IMR-90 (cell line): ENCODE results near the gene NEGR1. TPM values are rescaled to one million over a fixed set of nuclear protein-coding genes. Genes with fewer than 3 reads are reported as not detected.

Experiments
- ATAC-seq: fragments of 200-7000 bp; cut with Tn5 transposase; 2 replicates; pipeline ENCODE4 v1.9.1; 2020; ENCODE audit warnings: low read depth, mild to moderate bottlenecking, moderate library complexity
- BruUV-seq: library from RNA; stranded (reverse); fragments of 400-500 nt; replicated peaks from 2 replicates; lab custom pipeline; 2021; lab: Mats Ljungman, UMichigan
- CTCF ChIA-PET: fragments of 300-600 bp; formaldehyde crosslinking; extraction: SDS; loops from one replicate; lab custom pipeline; 2021; ENCODE audit warnings: antibody characterized with exemption; lab: Yijun Ruan, JAX
- POLR2A ChIA-PET: fragments of 300-600 bp; sonication (Branson Sonifier 250); formaldehyde crosslinking; loops from one replicate; lab custom pipeline; 2022; ENCODE audit warnings: antibody characterized with exemption; ENCODE audit not compliant: unreplicated experiment; lab: Charles Lee
- DNase-seq: peaks from one replicate; pipeline ENCODE4 v3.0.0; 2013
- H2AFZ ChIP-seq: replicated peaks from 2 replicates; pipeline ENCODE3; 2013; ENCODE audit warnings: low read length, mild to moderate bottlenecking; ENCODE audit not compliant: poor library complexity
- H2AK5ac ChIP-seq: 2 replicates; pipeline ENCODE4 v1.6.1; 2013; ENCODE audit warnings: low read depth, low read length, inconsistent platforms
- H2AK9ac ChIP-seq: replicated peaks from 2 replicates; pipeline ENCODE3; 2013; ENCODE audit warnings: mild to moderate bottlenecking, low read depth, low read length, moderate library complexity; ENCODE audit not compliant: poor library complexity
- H2BK120ac ChIP-seq: 2 replicates; pipeline ENCODE4 v1.6.1; 2013; ENCODE audit warnings: low read depth, low read length, inconsistent platforms
- H2BK15ac ChIP-seq: 3 replicates; pipeline ENCODE4 v1.6.1; 2013; ENCODE audit warnings: low read depth, low read length, inconsistent platforms
- H2BK20ac ChIP-seq: 2 replicates; pipeline ENCODE4 v1.6.1; 2013; ENCODE audit warnings: low read depth, mild to moderate bottlenecking, inconsistent platforms, low read length, moderate library complexity
- H2BK5ac ChIP-seq: 2 replicates; pipeline ENCODE4 v1.6.1; 2013; ENCODE audit warnings: mild to moderate bottlenecking, low read depth, low read length, inconsistent platforms; ENCODE audit not compliant: poor library complexity, severe bottlenecking
- H3K14ac ChIP-seq: replicated peaks from 2 replicates; pipeline ENCODE4 v1.6.1; 2013; ENCODE audit warnings: low read depth, low read length, inconsistent platforms
- H3K18ac ChIP-seq: 2 replicates; pipeline ENCODE4 v1.6.1; 2013; ENCODE audit warnings: low read depth, low read length, control low read depth
- H3K23ac ChIP-seq: 2 replicates; pipeline ENCODE4 v1.6.1; 2013; ENCODE audit warnings: low read depth, low read length, inconsistent platforms
- H3K27ac ChIP-seq: 2 replicates; pipeline ENCODE4 v1.5.1; 2013; ENCODE audit warnings: mild to moderate bottlenecking, control low read depth, low read length; ENCODE audit not compliant: insufficient read depth
- H3K27me3 ChIP-seq: 2 replicates; pipeline ENCODE4 v1.6.1; 2013; ENCODE audit warnings: low read length; ENCODE audit not compliant: control insufficient read depth, insufficient read depth
- H3K36me3 ChIP-seq: 2 replicates; pipeline ENCODE4 v1.6.1; 2013; ENCODE audit warnings: low read length, mixed read lengths; ENCODE audit not compliant: control insufficient read depth, insufficient read depth
- H3K4ac ChIP-seq: 2 replicates; pipeline ENCODE4 v1.6.1; 2013; ENCODE audit warnings: low read depth, low read length, inconsistent platforms
- H3K4me1 ChIP-seq: 2 replicates; pipeline ENCODE4 v1.6.1; 2013; ENCODE audit warnings: low read length, mixed read lengths; ENCODE audit not compliant: control insufficient read depth, insufficient read depth
- H3K4me2 ChIP-seq: 2 replicates; pipeline ENCODE4 v1.6.1; 2013; ENCODE audit warnings: low read depth, mild to moderate bottlenecking, control low read depth, low read length, moderate library complexity
- H3K4me3 ChIP-seq: 2 replicates; pipeline ENCODE4 v1.5.1; 2013; ENCODE audit warnings: low read depth, mild to moderate bottlenecking, control low read depth, low read length, moderate library complexity; ENCODE audit not compliant: insufficient read depth
- H3K56ac ChIP-seq: 2 replicates; pipeline ENCODE4 v1.6.1; 2013; ENCODE audit warnings: low read length, inconsistent platforms; ENCODE audit not compliant: insufficient read depth; ENCODE audit errors: extremely low read depth
- H3K79me1 ChIP-seq, 2 experiments: 2 replicates each; pipeline ENCODE4 v1.6.1; 2013; ENCODE audit warnings: low read length in 2 of 2, inconsistent platforms in 1 of 2, low read depth in 1 of 2
- H3K9ac ChIP-seq: 2 replicates; pipeline ENCODE4 v1.6.1; 2013; ENCODE audit warnings: low read depth, low read length, control low read depth
- H3K9me1 ChIP-seq: 2 replicates; pipeline ENCODE4 v1.6.1; 2013; ENCODE audit warnings: low read length, inconsistent platforms; ENCODE audit not compliant: insufficient read depth
- H3K9me3 ChIP-seq: 2 replicates; pipeline ENCODE4 v1.6.1; 2013; ENCODE audit warnings: low read length; ENCODE audit not compliant: control insufficient read depth, insufficient read depth
- H4K20me1 ChIP-seq: 2 replicates; pipeline ENCODE4 v1.6.1; 2013; ENCODE audit warnings: low read length, inconsistent platforms; ENCODE audit not compliant: insufficient read depth
- H4K5ac ChIP-seq: 2 replicates; pipeline ENCODE4 v1.6.1; 2013; ENCODE audit warnings: mild to moderate bottlenecking, low read depth, low read length, control low read depth
- H4K8ac ChIP-seq, 2 experiments: 2 replicates each; pipeline ENCODE4 v1.6.1; 2013; ENCODE audit warnings: low read depth in 2 of 2, low read length in 2 of 2, control low read depth in 1 of 2, inconsistent platforms in 1 of 2
- H4K91ac ChIP-seq: 2 replicates; pipeline ENCODE4 v1.6.1; 2013; ENCODE audit warnings: low read depth, low read length, inconsistent platforms; ENCODE audit not compliant: insufficient read depth
- BHLHE40 ChIP-seq: fragments of 150-350 bp; IDR thresholded peaks from 2 replicates; pipeline ENCODE4 v1.6.1; 2016; ENCODE audit warnings: mild to moderate bottlenecking, low read depth, low read length
- FOS ChIP-seq: fragments of 150-350 bp; IDR thresholded peaks from 2 replicates; pipeline ENCODE4 v1.6.1; 2016; ENCODE audit warnings: low read depth, low read length
- WGBS, 2 experiments: methylation state at CpG; one replicate each; pipeline versions ENCODE4 v1.1.5 to v1.1.7; 2013; ENCODE audit warnings: missing lambda C conversion rate in 2 of 2; ENCODE audit not compliant: insufficient read length in 1 of 2; ENCODE audit errors: extremely low coverage in 2 of 2; 5-methylcytosine and 5-hydroxymethylcytosine counted together
- dilution Hi-C: fragments of 300-500 bp; cut with HindIII; formaldehyde crosslinking; loops from one replicate; pipeline ENCODE4 v1.14.3; 2018; ENCODE audit warnings: low sequenced_read_pairs; ENCODE audit not compliant: unreplicated experiment
- in situ Hi-C: fragments of 300-500 bp; cut with MboI; formaldehyde crosslinking; loops from 3 replicates; pipeline ENCODE4 v1.14.3; 2019; ENCODE audit warnings: low sequenced_read_pairs, inconsistent platforms, mixed read lengths
- intact Hi-C: fragments of 100-400 bp; cut with micrococcal nuclease; formaldehyde crosslinking; loops from 2 replicates; pipeline ENCODE4 v1.10.0; 2022
- polyA plus RNA-seq, 3 experiments: library from polyadenylated mRNA; depleted of rRNA; stranded (reverse); fragments of >200 nt; gene quantifications; 2 replicates each; pipeline ENCODE4 v1.2.3, GENCODE V29; 2012; ENCODE audit warnings: low replicate concordance in 1 of 3
- total RNA-seq: library from RNA; depleted of rRNA; stranded (reverse); fragments of >200 nt; gene quantifications from 2 replicates; pipeline ENCODE4 v1.2.3, GENCODE V29; 2012

The NEGR1 gene
- total and polyA plus RNA-seq, 2 of the 4 experiments (the other 2 are of a cell fraction) = 5.1 to 9.1 TPM

GRCh38 chr1:72117621-72118020, 164.7 kb downstream of the NEGR1 start:
- Histone ChIP-seq H3K4ac (no peak overlapping the region), H2AK9ac (no peak overlapping the region), H2BK120ac (no peak overlapping the region), H3K79me1 (no peaks in the 10 kb centered on the region), H2AK5ac (no peak overlapping the region), H4K91ac (no peak overlapping the region), H3K9ac (no peak overlapping the region), H3K23ac (no peak overlapping the region), H3K4me2 (no peak overlapping the region), H4K5ac (no peak overlapping the region), H3K56ac (no peak overlapping the region), H4K8ac (no peak overlapping the region), H3K27ac (no peak overlapping the region), H4K20me1 (no peaks in the 10 kb centered on the region), H3K27me3 (no peaks in the 10 kb centered on the region), H3K14ac (no peak overlapping the region), H3K9me3 (no peaks in the 10 kb centered on the region), H3K4me3 (no peak overlapping the region), H3K36me3 (no peaks in the 10 kb centered on the region), H2BK15ac (no peak overlapping the region), H2AFZ (no peak overlapping the region), H2BK5ac (no peak overlapping the region), H2BK20ac (no peak overlapping the region), H3K4me1 (no peaks in the 10 kb centered on the region), H3K18ac (no peak overlapping the region), H3K9me1 (0 out of 2 replicates have a peak, but pooled peaks cover 6% of the 10 kb centered on the region)
- intact Hi-C loops (no loop called here), in situ Hi-C loops (no loop called here), dilution Hi-C loops (no loop called here)
- CTCF ChIA-PET = no interaction called here
- POLR2A ChIA-PET = no interaction called here
- no peak for ATAC-seq
- DNase-seq = no peak
- no CpG with 5 or more reads among the region's 2 CpGs for WGBS, 2 experiments
- TF ChIP-seq BHLHE40 (no peak), FOS (no peak)
- BruUV-seq = no TSS peak
